NB4 (cell line): ENCODE measurements around the gene MSI1.

Source experiments
- DNase-seq: peaks from one replicate; pipeline ENCODE4 v3.0.0; 2010; ENCODE audit warnings: low read depth
- H3K4me3 ChIP-seq: one replicate; pipeline ENCODE4 v1.5.1; 2011; ENCODE audit warnings: mild to moderate bottlenecking, low read depth, low read length, moderate library complexity
- MYC ChIP-seq: IDR thresholded peaks from 2 replicates; pipeline ENCODE4 v1.6.1; 2011; ENCODE audit warnings: low read depth, low read length
- POLR2A ChIP-seq: IDR thresholded peaks from 2 replicates; pipeline ENCODE4 v1.6.1; 2011; ENCODE audit warnings: mild to moderate bottlenecking; ENCODE audit not compliant: insufficient read length; ENCODE audit errors: extremely low read depth
- TF ChIP-seq, protein P1 (sequence below): IDR thresholded peaks from 2 replicates; pipeline ENCODE4 v1.6.1; 2011; ENCODE audit warnings: low read depth, low read length
- TF ChIP-seq, protein P2 (sequence below): IDR thresholded peaks from one replicate; pipeline ENCODE4 v1.5.1; 2012; ENCODE audit warnings: low read depth, low read length

Gene MSI1

DNA sequence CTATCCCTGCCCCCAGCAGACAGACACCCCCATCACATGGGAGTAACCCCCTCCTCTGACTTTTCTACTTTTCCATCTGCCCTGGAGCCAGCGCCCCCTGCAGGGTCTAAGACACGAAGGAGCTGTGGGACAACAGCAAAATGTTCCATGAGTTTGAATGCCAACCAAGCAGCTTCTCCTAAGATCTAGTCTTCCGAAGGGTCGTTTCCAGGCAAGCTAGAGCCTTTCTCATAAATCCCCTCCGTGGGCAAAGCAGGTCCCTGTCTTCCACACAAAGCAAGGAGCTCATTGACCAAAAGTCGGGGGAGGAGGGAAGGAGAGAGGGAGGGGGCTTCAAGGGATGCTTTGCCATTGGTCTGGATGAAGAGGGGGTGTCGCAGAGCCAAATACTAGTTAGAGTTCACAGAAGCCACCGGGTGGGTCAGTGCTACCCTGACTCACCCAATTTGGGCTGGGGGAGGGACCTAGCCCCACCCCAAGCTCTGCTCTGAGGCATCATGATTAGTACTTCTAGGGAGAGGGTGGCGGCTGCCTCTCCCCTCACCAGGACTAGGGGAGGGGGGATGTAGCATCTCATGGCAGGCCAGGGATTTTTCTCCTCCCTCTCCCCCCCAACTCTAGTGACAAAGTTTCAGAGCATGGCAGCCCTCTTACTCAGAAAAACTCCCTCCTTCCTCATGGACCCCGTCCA lies 1.6 kb downstream of the MSI1 start:
- no peak overlapping the region for H3K4me3 ChIP-seq
- DNase-seq: peak; percentile 42

DNA sequence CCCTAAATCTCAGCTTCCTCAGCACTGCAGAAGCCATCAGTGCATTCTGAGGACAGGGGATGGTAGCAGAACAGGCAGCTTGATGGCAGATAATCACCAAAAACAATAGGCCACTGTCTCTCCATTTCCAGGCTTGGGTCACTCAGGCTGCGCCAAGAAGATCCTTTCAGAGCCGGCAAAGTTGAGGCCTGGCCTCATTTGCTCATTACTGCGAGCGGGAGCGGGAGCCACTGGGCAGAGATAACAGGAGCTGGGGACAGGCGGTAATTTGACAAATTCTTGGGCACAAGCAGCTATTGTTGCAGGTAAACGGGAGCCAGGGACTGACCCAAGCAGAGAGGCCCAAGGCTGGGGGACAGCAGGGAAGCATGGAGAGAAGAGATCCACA lies 2.1 kb downstream of the MSI1 start:
- H3K4me3 ChIP-seq: no peak overlapping the region
- DNase-seq: no peak
- no peak for TF ChIP-seq POLR2A
- TF ChIP-seq, protein P1, sequence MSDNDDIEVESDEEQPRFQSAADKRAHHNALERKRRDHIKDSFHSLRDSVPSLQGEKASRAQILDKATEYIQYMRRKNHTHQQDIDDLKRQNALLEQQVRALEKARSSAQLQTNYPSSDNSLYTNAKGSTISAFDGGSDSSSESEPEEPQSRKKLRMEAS: no peak
- TF ChIP-seq MYC: no peak

More for the DNA sequence above, 1.6 kb downstream of the MSI1 start:
- no peak for TF ChIP-seq MYC
- TF ChIP-seq, protein P1: no peak
- TF ChIP-seq, protein P2, sequence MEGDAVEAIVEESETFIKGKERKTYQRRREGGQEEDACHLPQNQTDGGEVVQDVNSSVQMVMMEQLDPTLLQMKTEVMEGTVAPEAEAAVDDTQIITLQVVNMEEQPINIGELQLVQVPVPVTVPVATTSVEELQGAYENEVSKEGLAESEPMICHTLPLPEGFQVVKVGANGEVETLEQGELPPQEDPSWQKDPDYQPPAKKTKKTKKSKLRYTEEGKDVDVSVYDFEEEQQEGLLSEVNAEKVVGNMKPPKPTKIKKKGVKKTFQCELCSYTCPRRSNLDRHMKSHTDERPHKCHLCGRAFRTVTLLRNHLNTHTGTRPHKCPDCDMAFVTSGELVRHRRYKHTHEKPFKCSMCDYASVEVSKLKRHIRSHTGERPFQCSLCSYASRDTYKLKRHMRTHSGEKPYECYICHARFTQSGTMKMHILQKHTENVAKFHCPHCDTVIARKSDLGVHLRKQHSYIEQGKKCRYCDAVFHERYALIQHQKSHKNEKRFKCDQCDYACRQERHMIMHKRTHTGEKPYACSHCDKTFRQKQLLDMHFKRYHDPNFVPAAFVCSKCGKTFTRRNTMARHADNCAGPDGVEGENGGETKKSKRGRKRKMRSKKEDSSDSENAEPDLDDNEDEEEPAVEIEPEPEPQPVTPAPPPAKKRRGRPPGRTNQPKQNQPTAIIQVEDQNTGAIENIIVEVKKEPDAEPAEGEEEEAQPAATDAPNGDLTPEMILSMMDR: peak; percentile 87
- no peak for TF ChIP-seq POLR2A

DNA sequence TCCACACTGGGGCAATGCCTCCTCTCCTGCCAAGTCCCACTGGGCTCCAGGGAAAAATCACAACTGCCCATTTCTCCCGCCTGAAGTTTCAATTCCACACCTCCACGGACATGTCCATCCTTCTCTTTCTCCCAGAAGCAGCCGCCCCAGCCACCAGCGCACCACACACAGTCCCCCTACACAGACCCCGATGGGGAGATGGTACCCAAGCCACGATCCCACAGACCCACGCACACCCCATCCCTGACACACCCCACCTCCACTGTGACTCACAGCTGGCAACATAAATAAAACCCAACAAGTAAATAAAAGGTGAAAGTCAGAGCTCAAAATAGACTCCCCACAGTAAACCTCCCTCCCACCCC lies 2.6 kb downstream of the MSI1 start:
- H3K4me3 ChIP-seq: no peak overlapping the region
- no peak for TF ChIP-seq MYC
- TF ChIP-seq, protein P1: no peak
- TF ChIP-seq POLR2A: no peak
- TF ChIP-seq, protein P2: no peak
- DNase-seq: no peak

DNA sequence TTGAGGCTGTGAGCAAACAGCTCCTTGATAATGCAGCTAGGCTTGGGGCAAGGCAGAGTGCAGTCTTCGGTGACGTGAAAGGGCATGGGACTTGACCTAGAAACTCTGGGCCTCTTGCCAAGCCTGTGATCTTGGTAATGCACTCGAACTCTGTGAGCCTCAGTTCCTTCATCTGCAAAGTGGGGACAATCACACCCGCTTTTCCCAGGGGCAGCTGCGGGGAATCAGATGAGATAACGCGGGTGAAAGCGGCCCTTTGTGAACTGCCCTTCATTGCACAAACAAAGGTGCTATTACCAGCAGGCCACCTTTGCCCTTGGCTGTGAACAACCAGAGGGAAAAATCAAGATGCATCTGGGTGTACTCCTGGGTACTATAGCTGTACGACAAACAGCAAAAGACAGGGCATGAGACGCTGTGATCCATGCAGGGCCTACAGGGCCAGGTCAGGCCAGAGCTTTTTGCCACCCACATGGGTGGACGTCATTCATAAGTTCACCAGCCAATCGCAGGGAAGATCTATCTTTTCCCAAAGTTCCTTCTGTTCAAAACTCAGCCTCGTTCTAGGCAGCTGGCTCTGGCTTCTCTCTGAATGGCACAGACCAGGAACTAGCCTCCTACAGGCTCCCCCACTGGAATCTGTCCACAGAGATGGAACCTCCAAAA lies 3.2 kb downstream of the MSI1 start:
- DNase-seq: no peak
- TF ChIP-seq MYC (no peak), POLR2A (no peak)
- TF ChIP-seq, protein P1: no peak
- TF ChIP-seq, protein P2: no peak
- H3K4me3 ChIP-seq: no peak overlapping the region

DNA sequence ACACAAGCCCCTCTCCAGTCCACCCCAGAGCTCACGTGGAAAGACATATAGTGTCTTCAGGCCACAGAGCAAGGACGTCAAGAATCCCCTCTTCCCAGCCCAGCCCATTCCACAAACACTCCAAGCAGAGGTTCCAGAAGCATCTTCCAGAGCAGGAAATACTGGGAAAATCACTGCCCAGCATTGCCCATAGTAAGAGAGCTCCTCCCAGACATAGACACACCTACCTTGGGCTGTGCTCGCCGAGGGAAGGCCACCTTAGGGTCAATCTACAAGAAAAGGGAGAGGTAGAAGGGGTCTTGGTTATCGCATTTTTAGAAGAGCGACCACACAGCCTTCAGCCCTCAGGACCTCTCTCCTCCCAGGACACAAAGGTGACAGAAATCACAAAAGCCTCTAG lies 4.5 kb downstream of the MSI1 start:
- TF ChIP-seq, protein P1: no peak
- no peak for TF ChIP-seq POLR2A
- TF ChIP-seq, protein P2: no peak
- TF ChIP-seq MYC: no peak
- no peak overlapping the region for H3K4me3 ChIP-seq
- DNase-seq: no peak

DNA sequence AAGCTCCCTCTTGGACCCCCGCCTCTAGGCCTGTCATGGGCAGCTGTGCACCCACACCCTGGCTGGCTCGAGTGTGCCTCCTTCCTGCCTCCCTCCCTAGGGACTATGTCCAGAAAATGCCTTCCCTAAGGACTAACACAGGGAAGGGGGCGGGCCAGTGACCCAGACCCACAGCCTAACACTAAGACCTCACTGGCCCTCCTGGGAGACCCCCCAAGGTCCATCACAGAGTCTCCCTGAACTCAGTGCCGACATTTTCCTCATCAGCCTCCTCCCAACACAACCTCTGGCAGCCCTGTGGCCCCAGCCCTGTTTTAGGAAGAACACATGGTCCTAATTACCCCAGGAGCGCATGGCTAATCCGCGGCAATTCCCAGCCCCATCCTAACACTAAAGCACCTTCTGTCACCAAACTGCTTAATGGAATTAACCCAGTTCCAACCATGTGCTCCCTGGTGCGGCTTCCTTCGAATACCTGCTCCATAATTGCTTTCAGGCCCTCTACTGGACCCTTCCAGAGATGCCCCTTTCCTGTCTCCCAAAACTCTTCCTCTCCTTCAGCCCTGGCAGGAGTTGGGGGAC lies 5.6 kb downstream of the MSI1 start:
- no peak overlapping the region for H3K4me3 ChIP-seq
- no peak for TF ChIP-seq MYC
- TF ChIP-seq, protein P2: no peak
- TF ChIP-seq, protein P1: no peak
- DNase-seq: no peak
